CD14-positive monocyte (primary cell): ENCODE results near the gene CCDC102B. TPM values are rescaled to one million over a fixed set of nuclear protein-coding genes. Genes with fewer than 3 reads are reported as not detected.

ENCODE experiments used
- DNase-seq, 3 donors: peaks; one replicate each; pipeline ENCODE4 v3.0.0-alpha.2; 2011 to 2022
- H2AFZ ChIP-seq: 2 replicates; pipeline ENCODE4 v1.6.0; 2012; ENCODE audit warnings: mild to moderate bottlenecking, low read depth, low read length, inconsistent platforms; ENCODE audit not compliant: insufficient read depth, poor library complexity, severe bottlenecking
- H3K27ac ChIP-seq, 2 donors: 1 replicate in 1 of 2; 2 replicates in 1 of 2; pipeline ENCODE4 v1.5.1; 2012 to 2013; ENCODE audit warnings: low read length in 2 of 2, control low read depth in 1 of 2, inconsistent platforms in 1 of 2, low read depth in 1 of 2, mild to moderate bottlenecking in 1 of 2
- H3K27me3 ChIP-seq, 2 donors: one replicate each; pipeline versions ENCODE4 v1.6.0 to v1.6.1; 2011 to 2013; ENCODE audit warnings: low read length in 2 of 2; ENCODE audit not compliant: control insufficient read depth in 2 of 2, insufficient read depth in 2 of 2
- H3K36me3 ChIP-seq, 2 donors: replicated peaks in 1 of 2; 1 replicate in 1 of 2; 2 replicates in 1 of 2; pipeline versions ENCODE4 v1.5.1 to v1.6.1; 2012 to 2013; ENCODE audit warnings: low read length in 2 of 2, control low read depth in 1 of 2, inconsistent platforms in 1 of 2, mild to moderate bottlenecking in 1 of 2; ENCODE audit not compliant: insufficient read depth in 2 of 2, control insufficient read depth in 1 of 2
- H3K4me1 ChIP-seq, 2 donors: 1 replicate in 1 of 2; 2 replicates in 1 of 2; pipeline versions ENCODE4 v1.5.1 to v1.6.1; 2012 to 2013; ENCODE audit warnings: low read length in 2 of 2, control low read depth in 1 of 2, inconsistent platforms in 1 of 2, mild to moderate bottlenecking in 1 of 2, moderate library complexity in 1 of 2; ENCODE audit not compliant: insufficient read depth in 2 of 2, control insufficient read depth in 1 of 2
- H3K4me2 ChIP-seq: replicated peaks from 2 replicates; pipeline ENCODE3; 2012; ENCODE audit warnings: low read length, moderate library complexity, mild to moderate bottlenecking; ENCODE audit not compliant: poor library complexity, severe bottlenecking; ENCODE audit errors: extremely low read depth
- H3K4me3 ChIP-seq, 3 experiments: fragments of 200-600 bp in 1 of 3; sonication (generic) in 1 of 3; replicated peaks in 1 of 3; 1 replicate in 2 of 3; 2 replicates in 1 of 3; pipeline ENCODE4 v1.5.1; 2011 to 2013; ENCODE audit warnings: low read length in 3 of 3, mild to moderate bottlenecking in 3 of 3, control low read depth in 2 of 3, low read depth in 2 of 3, inconsistent platforms in 1 of 3, moderate library complexity in 1 of 3
- H3K79me2 ChIP-seq: 2 replicates; pipeline ENCODE4 v1.6.0; 2012; ENCODE audit warnings: mild to moderate bottlenecking, control low read depth, inconsistent platforms, low read length, moderate library complexity; ENCODE audit not compliant: insufficient read depth
- H3K9ac ChIP-seq: 2 replicates; pipeline ENCODE4 v1.6.0; 2017; ENCODE audit warnings: low read length, mild to moderate bottlenecking; ENCODE audit not compliant: insufficient read depth, poor library complexity, severe bottlenecking
- H3K9me3 ChIP-seq, 2 donors: replicated peaks in 1 of 2; 1 replicate in 1 of 2; 2 replicates in 1 of 2; pipeline versions ENCODE4 v1.5.1 to v1.6.1; 2012 to 2013; ENCODE audit warnings: low read length in 2 of 2, control low read depth in 1 of 2; ENCODE audit not compliant: control insufficient read depth in 1 of 2, insufficient read depth in 1 of 2
- H4K20me1 ChIP-seq: 2 replicates; pipeline ENCODE4 v1.6.0; 2012; ENCODE audit warnings: mild to moderate bottlenecking, low read length, control low read depth, moderate library complexity; ENCODE audit not compliant: insufficient read depth
- H3K27ac Mint-ChIP-seq, 7 donors: one replicate each; pipeline ENCODE4 v1.8.0; 2020; ENCODE audit warnings: mild to moderate bottlenecking in 7 of 7, mixed read lengths in 7 of 7, moderate library complexity in 6 of 7, inconsistent platforms in 2 of 7
- H3K27me3 Mint-ChIP-seq, 3 donors: one replicate each; pipeline ENCODE4 v1.8.0; 2021 to 2022; ENCODE audit warnings: low read depth in 3 of 3, mild to moderate bottlenecking in 3 of 3, mixed read lengths in 3 of 3, moderate library complexity in 3 of 3, inconsistent platforms in 1 of 3
- H3K36me3 Mint-ChIP-seq, 2 donors: one replicate each; pipeline ENCODE4 v1.8.0; 2020; ENCODE audit warnings: mixed read lengths in 2 of 2, inconsistent platforms in 1 of 2, mild to moderate bottlenecking in 1 of 2
- H3K4me1 Mint-ChIP-seq: one replicate; pipeline ENCODE4 v1.8.0; 2020; ENCODE audit warnings: mild to moderate bottlenecking, mixed read lengths
- H3K4me3 Mint-ChIP-seq, 2 donors: one replicate each; pipeline ENCODE4 v1.8.0; 2020; ENCODE audit warnings: mild to moderate bottlenecking in 2 of 2, mixed read lengths in 2 of 2, moderate library complexity in 1 of 2
- H3K9me3 Mint-ChIP-seq, 7 donors: one replicate each; pipeline ENCODE4 v1.8.0; 2020 to 2022; ENCODE audit warnings: mixed read lengths in 7 of 7, mild to moderate bottlenecking in 6 of 7, moderate library complexity in 6 of 7, inconsistent platforms in 2 of 7
- CTCF ChIP-seq: fragments of 200-600 bp; IDR thresholded peaks from one replicate; pipeline ENCODE4 v1.8.0; 2022; ENCODE audit warnings: antibody characterized with exemption, mild to moderate bottlenecking
- WGBS: methylation state at CpG from one replicate; pipeline ENCODE4 v1.1.5; 2013; ENCODE audit warnings: missing lambda C conversion rate; ENCODE audit not compliant: insufficient coverage; 5-methylcytosine and 5-hydroxymethylcytosine counted together
- intact Hi-C, 2 donors: fragments of 100-400 bp; cut with micrococcal nuclease; formaldehyde crosslinking; loops; one replicate each; pipeline versions ENCODE4 v1.15.0 to v1.15.1; 2023
- polyA plus RNA-seq, 3 donors: library from polyadenylated mRNA; depleted of rRNA in 1 of 3; unstranded in 2 of 3; stranded (reverse) in 1 of 3; fragments of 300-500 nt in 2 of 3; fragments of >200 nt in 1 of 3; fragmentation: Illumina TruSeq in 2 of 3; gene quantifications; 1 replicate in 2 of 3; 2 replicates in 1 of 3; pipeline ENCODE4 v1.2.3, GENCODE V29; 2012 to 2021

CCDC102B gene
- polyA plus RNA-seq, 3 donors = 0.34 to 1.4 TPM; not detected in 1

GRCh38 chr18:68991286-68991685, 193.4 kb downstream of the CCDC102B start:
- H2AFZ ChIP-seq = no peak overlapping the region
- peaks cover 4 to 18% (median 13%) of the 10 kb centered on the region in 7 donors for H3K9me3 Mint-ChIP-seq
- intact Hi-C loops = no loop called here
- no peak overlapping the region for H3K4me3 ChIP-seq
- H3K9ac ChIP-seq = no peak overlapping the region
- no peaks in the 10 kb centered on the region for H3K4me1 ChIP-seq
- H3K4me1 Mint-ChIP-seq = no peaks in the 10 kb centered on the region
- H3K9me3 ChIP-seq = peaks cover 15 to 21% of the 10 kb centered on the region in 2 donors
- no peak overlapping the region for H3K27ac Mint-ChIP-seq
- H3K27me3 ChIP-seq = no peaks in the 10 kb centered on the region
- H3K36me3 Mint-ChIP-seq = no peaks in the 10 kb centered on the region
- no peak overlapping the region for H3K27ac ChIP-seq
- no peak for DNase-seq
- no peak overlapping the region for H3K4me2 ChIP-seq
- H3K4me3 Mint-ChIP-seq = no peak overlapping the region
- no peak for TF ChIP-seq CTCF
- no peaks in the 10 kb centered on the region for H3K79me2 ChIP-seq
- H3K27me3 Mint-ChIP-seq = peaks cover 0 to 1% (median 0%) of the 10 kb centered on the region in 3 donors
- no peaks in the 10 kb centered on the region for H3K36me3 ChIP-seq
- no peaks in the 10 kb centered on the region for H4K20me1 ChIP-seq

GRCh38 chr18:68992719-68993482, 195.0 kb downstream of the CCDC102B start:
- Histone ChIP-seq H2AFZ (no peak overlapping the region), H3K4me1 (no peaks in the 10 kb centered on the region), H3K9me3 (peaks cover 15 to 21% of the 10 kb centered on the region in 2 donors), H3K27me3 (no peaks in the 10 kb centered on the region), H3K4me3 (no peak overlapping the region), H3K36me3 (no peaks in the 10 kb centered on the region), H3K9ac (no peak overlapping the region), H3K4me2 (no peak overlapping the region), H4K20me1 (no peaks in the 10 kb centered on the region), H3K79me2 (no peaks in the 10 kb centered on the region), H3K27ac (no peak overlapping the region)
- Mint-ChIP-seq H3K9me3 (peaks cover 6 to 20% (median 14%) of the 10 kb centered on the region in 7 donors), H3K27me3 (peaks cover 0 to 1% (median 0%) of the 10 kb centered on the region in 3 donors), H3K27ac (no peak overlapping the region), H3K36me3 (no peaks in the 10 kb centered on the region), H3K4me3 (no peak overlapping the region), H3K4me1 (no peaks in the 10 kb centered on the region)
- no peak for DNase-seq
- no peak for TF ChIP-seq CTCF
- WGBS = 79% methylated on average over 11 of the region's 12 CpGs
- intact Hi-C loops = no loop called here
